HepG2 (cell line): Measurements from ENCODE around the gene RNF126. TPM values are rescaled to one million over a fixed set of nuclear protein-coding genes. Genes with fewer than 3 reads are reported as not detected.
A peak's percentile ranks its signal among the peaks of the same experiment; 100 is the strongest.

Experiments
- ATAC-seq: fragments of 200-7000 bp; cut with Tn5 transposase; 3 replicates; pipeline ENCODE4 v1.9.1; 2020; ENCODE audit warnings: mild to moderate bottlenecking, moderate library complexity
- BruUV-seq: library from RNA; stranded (reverse); fragments of 400-500 nt; replicated peaks from 2 replicates; lab custom pipeline; 2021; lab: Mats Ljungman, UMichigan
- CTCF ChIA-PET: fragments of 300-600 bp; formaldehyde crosslinking; extraction: SDS; loops from one replicate; lab custom pipeline; 2021; ENCODE audit warnings: low total read pairs, inconsistent platforms, low intra/inter-chr PET ratio; lab: Yijun Ruan, JAX
- POLR2A ChIA-PET: fragments of 350-600 bp; sonication (Branson Sonifier 250); formaldehyde crosslinking; loops from one replicate; lab custom pipeline; 2020; ENCODE audit warnings: antibody characterized with exemption, inconsistent platforms; lab: Yijun Ruan, JAX
- DNase-seq: peaks from one replicate; pipeline ENCODE4 v3.0.0-alpha.2; 2015; ENCODE audit warnings: low spot score
- FAIRE-seq: peaks from 3 replicates; lab custom pipeline; 2011; peaks lifted over from hg19 to GRCh38; lab: Jason Lieb, UNC
- H2AFZ ChIP-seq: one replicate; pipeline ENCODE4 v1.6.1; 2011; ENCODE audit warnings: low read length, inconsistent platforms
- H3K27ac ChIP-seq: fragments of 300-600 bp; 3 replicates; pipeline ENCODE4 v1.8.0; 2011; ENCODE audit warnings: mixed run types, mild to moderate bottlenecking, mixed read lengths, low read length, inconsistent platforms; ENCODE audit not compliant: insufficient read depth; ENCODE audit errors: extremely low read length
- H3K27me3 ChIP-seq, 2 experiments: fragments of 200-600 bp in 1 of 2; 2 replicates in 1 of 2; 3 replicates in 1 of 2; pipeline versions ENCODE4 v1.6.0 to v1.8.0; 2011; ENCODE audit warnings: low read length in 2 of 2, mild to moderate bottlenecking in 2 of 2, moderate library complexity in 2 of 2, inconsistent platforms in 1 of 2; ENCODE audit not compliant: insufficient read depth in 2 of 2, control insufficient read depth in 1 of 2
- H3K36me3 ChIP-seq, 2 experiments: fragments of 200-600 bp in 1 of 2; replicated peaks in 1 of 2; 2 replicates in 1 of 2; 3 replicates in 1 of 2; pipeline versions ENCODE4 v1.5.1 to v1.8.0; 2011; ENCODE audit warnings: low read length in 2 of 2, inconsistent platforms in 1 of 2; ENCODE audit not compliant: insufficient read depth in 2 of 2, control insufficient read depth in 1 of 2
- H3K4me1 ChIP-seq: 2 replicates; pipeline ENCODE4 v1.5.1; 2012; ENCODE audit warnings: low read length, inconsistent platforms; ENCODE audit not compliant: insufficient read depth
- H3K4me2 ChIP-seq: 2 replicates; pipeline ENCODE4 v1.6.0; 2011; ENCODE audit warnings: low read depth, low read length, inconsistent platforms
- H3K4me3 ChIP-seq, 3 experiments: fragments of 200-600 bp in 1 of 3; sonication (generic), shearing (Covaris generic) in 1 of 3; replicated peaks in 1 of 3; 2 replicates each; pipeline ENCODE4 v1.5.1; 2011 to 2016; ENCODE audit warnings: low read length in 3 of 3, inconsistent platforms in 2 of 3, low read depth in 2 of 3, mild to moderate bottlenecking in 2 of 3, control low read depth in 1 of 3, mixed read lengths in 1 of 3; ENCODE audit not compliant: insufficient read depth in 1 of 3
- H3K79me2 ChIP-seq: one replicate; pipeline ENCODE4 v1.6.1; 2011; ENCODE audit warnings: low read length, inconsistent platforms; ENCODE audit not compliant: insufficient read depth
- H3K9ac ChIP-seq: 2 replicates; pipeline ENCODE4 v1.6.0; 2011; ENCODE audit warnings: mild to moderate bottlenecking, low read depth, low read length, inconsistent platforms; ENCODE audit not compliant: insufficient read depth
- H3K9me3 ChIP-seq: 2 replicates; pipeline ENCODE4 v1.5.1; 2012; ENCODE audit warnings: mild to moderate bottlenecking, low read length
- H4K20me1 ChIP-seq: 2 replicates; pipeline ENCODE4 v1.6.0; 2011; ENCODE audit warnings: inconsistent platforms, mild to moderate bottlenecking, low read length, moderate library complexity; ENCODE audit not compliant: insufficient read depth
- HNRNPL ChIP-seq: fragments of 200-400 bp; formaldehyde crosslinking; IDR thresholded peaks from 2 replicates; pipeline ENCODE4 v1.6.1; 2017; ENCODE audit warnings: mild to moderate bottlenecking, low read depth, low read length
- ZBTB34 ChIP-seq: sonication (generic); formaldehyde crosslinking; IDR thresholded peaks from 2 replicates; pipeline ENCODE4 v1.8.0; 2022; ENCODE audit warnings: mild to moderate bottlenecking, missing genetic modification reagents
- ZNF777 ChIP-seq: sonication (generic); formaldehyde crosslinking; IDR thresholded peaks from 2 replicates; pipeline ENCODE4 v1.4.0; 2020; ENCODE audit warnings: missing genetic modification reagents
- WGBS: methylation state at CpG from one replicate; pipeline ENCODE4 v1.1.6; 2017; ENCODE audit warnings: low lambda C conversion rate; 5-methylcytosine and 5-hydroxymethylcytosine counted together
- in situ Hi-C: cut with HindIII; loops from 2 replicates; pipeline ENCODE4 v1.10.0; 2017; ENCODE audit warnings: low pct_unique_long_range_greater_than_20kb; ENCODE audit not compliant: extremely low pct_ligation_motif_present
- intact Hi-C: fragments of 100-400 bp; cut with micrococcal nuclease; formaldehyde crosslinking; loops from one replicate; pipeline ENCODE4 v1.10.0; 2022; ENCODE audit not compliant: unreplicated experiment
- polyA plus RNA-seq, 8 experiments: library from polyadenylated mRNA; depleted of rRNA in 3 of 8; stranded (reverse) in 7 of 8; unstranded in 1 of 8; fragments of >200 nt; fragmentation: Illumina TruSeq in 4 of 8; extraction: Trizol in 4 of 8; gene quantifications; 2 replicates each; pipeline versions ENCODE4 v1.2.1 to v1.2.3, GENCODE V29; 2011 to 2016; ENCODE audit warnings: low read depth in 4 of 8, missing spikeins in 1 of 8, mixed read lengths in 1 of 8; ENCODE audit not compliant: insufficient read depth in 1 of 8
- total RNA-seq, 5 experiments: library from RNA; depleted of rRNA; stranded (reverse); fragments of >200 nt; fragmentation: Illumina TruSeq; extraction: Trizol; gene quantifications; 2 replicates each; pipeline ENCODE4 v1.2.3, GENCODE V29; 2016; ENCODE audit warnings: low read depth in 1 of 5

RNF126 gene
- total and polyA plus RNA-seq, 2 of the 13 experiments (the other 11 are each of a cell fraction or from before 2014, with no cell fraction given): 23.2 to 34.0 TPM

GRCh38 chr19:602391-603301 is 60.4 kb downstream of the RNF126 start:
- TF ChIP-seq HNRNPL (peak; percentile 47; the same call in 1 of the 2 replicates), ZNF777 (CRISPR knock-in tag) (no peak)
- Histone ChIP-seq H4K20me1 (no peaks in the 10 kb centered on the region), H2AFZ (no peak overlapping the region), H3K27ac (no peak overlapping the region), H3K4me3 (no peak overlapping the region), H3K27me3 (peaks cover 2 to 11% of the 10 kb centered on the region in 2 experiments; a peak in 3 of 5 replicates), H3K9ac (no peak overlapping the region), H3K4me1 (no peaks in the 10 kb centered on the region), H3K9me3 (no peaks in the 10 kb centered on the region), H3K36me3 (no peaks in the 10 kb centered on the region), H3K4me2 (no peak overlapping the region), H3K79me2 (no peaks in the 10 kb centered on the region)
- WGBS: 52% methylated on average over 21 of the region's 35 CpGs
- no peak for DNase-seq
- BruUV-seq: no TSS peak
- FAIRE-seq: no peak
- ChIA-PET POLR2A (no interaction called here), CTCF (no interaction called here)
- in situ Hi-C loops (no loop called here), intact Hi-C loops (no loop called here)
- ATAC-seq: no peak; the same call in 2 of the 3 replicates

GRCh38 chr19:601790-602189 is 61.2 kb downstream of the RNF126 start:
- Histone ChIP-seq H3K4me3 (no peak overlapping the region), H2AFZ (no peak overlapping the region), H3K4me2 (no peak overlapping the region), H3K27ac (no peak overlapping the region), H3K9ac (no peak overlapping the region), H3K79me2 (no peaks in the 10 kb centered on the region), H3K9me3 (no peaks in the 10 kb centered on the region), H3K4me1 (no peaks in the 10 kb centered on the region), H4K20me1 (no peaks in the 10 kb centered on the region), H3K27me3 (peaks cover 5 to 19% of the 10 kb centered on the region in 2 experiments; a peak in 4 of 5 replicates), H3K36me3 (no peaks in the 10 kb centered on the region)
- 24% methylated on average over 18 of the region's 25 CpGs for WGBS
- no peak for TF ChIP-seq ZBTB34 (CRISPR knock-in tag)
- in situ Hi-C loops: no loop called here
- POLR2A ChIA-PET: no interaction called here
- FAIRE-seq (no peak), DNase-seq (no peak), ATAC-seq (peak; percentile 34; the same call in 2 of the 3 replicates)
- no TSS peak for BruUV-seq
- intact Hi-C loops: no loop called here
- CTCF ChIA-PET: no interaction called here
